ENCODE results near the gene KMT2D. TPM values are rescaled to one million over a fixed set of nuclear protein-coding genes. Genes with fewer than 3 reads are reported as not detected.

KMT2D gene, protein sequence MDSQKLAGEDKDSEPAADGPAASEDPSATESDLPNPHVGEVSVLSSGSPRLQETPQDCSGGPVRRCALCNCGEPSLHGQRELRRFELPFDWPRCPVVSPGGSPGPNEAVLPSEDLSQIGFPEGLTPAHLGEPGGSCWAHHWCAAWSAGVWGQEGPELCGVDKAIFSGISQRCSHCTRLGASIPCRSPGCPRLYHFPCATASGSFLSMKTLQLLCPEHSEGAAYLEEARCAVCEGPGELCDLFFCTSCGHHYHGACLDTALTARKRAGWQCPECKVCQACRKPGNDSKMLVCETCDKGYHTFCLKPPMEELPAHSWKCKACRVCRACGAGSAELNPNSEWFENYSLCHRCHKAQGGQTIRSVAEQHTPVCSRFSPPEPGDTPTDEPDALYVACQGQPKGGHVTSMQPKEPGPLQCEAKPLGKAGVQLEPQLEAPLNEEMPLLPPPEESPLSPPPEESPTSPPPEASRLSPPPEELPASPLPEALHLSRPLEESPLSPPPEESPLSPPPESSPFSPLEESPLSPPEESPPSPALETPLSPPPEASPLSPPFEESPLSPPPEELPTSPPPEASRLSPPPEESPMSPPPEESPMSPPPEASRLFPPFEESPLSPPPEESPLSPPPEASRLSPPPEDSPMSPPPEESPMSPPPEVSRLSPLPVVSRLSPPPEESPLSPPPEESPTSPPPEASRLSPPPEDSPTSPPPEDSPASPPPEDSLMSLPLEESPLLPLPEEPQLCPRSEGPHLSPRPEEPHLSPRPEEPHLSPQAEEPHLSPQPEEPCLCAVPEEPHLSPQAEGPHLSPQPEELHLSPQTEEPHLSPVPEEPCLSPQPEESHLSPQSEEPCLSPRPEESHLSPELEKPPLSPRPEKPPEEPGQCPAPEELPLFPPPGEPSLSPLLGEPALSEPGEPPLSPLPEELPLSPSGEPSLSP (N-terminal part only)
- total RNA-seq, result 44.0 TPM

DNA sequence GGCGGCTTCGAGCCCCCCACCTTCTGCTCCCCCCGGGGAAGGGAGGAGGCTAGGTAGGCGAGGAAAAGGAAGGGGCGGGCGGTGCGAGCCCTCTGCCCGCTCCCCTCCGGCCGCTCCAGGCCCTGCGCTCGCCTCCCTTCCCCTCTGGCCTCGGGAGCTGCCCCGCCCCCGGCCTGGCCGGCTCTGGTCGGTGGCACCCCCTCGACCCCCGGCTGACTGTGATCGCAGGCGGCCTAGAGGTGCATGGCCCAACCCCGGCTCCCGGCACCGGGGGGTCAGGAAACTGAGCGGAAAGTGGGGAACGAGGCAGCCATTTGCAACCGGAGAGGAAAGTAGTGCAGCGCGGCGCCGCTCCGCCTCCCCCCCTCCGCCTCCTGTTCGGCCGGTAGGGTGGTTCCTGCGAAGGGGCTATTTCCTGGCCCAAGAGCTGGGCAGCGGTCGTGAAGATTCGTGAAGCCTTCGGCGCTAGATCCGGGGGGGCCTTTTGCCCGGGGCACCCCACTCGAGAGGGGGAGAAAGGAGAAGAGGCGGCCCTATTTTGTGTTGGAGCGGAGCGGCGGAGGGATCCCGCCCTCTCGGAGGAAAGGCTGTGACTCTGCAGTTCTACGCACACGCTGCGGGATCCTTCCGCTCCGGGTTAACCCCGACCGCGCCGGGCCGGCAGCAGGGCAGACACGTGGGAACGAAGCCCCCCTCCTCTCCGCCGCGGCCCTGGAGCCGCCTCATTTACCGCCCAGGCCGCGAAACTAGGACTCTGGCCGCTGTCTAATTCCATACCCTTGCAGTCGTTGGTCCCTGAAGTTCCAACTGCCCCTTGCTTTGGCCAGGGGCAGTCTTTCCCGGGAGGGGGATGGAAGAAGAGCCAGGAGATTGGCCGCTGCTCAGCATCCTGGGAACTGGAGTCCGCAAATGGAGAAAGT is at the start of gene KMT2D:
KMT2D (minus strand) TSS at position 558 of the 920 bp plus-strand sequence. CDS start 5,470 bp downstream, outside the sequence.
- peak; percentile 89 for DNase-seq

- no peak for DNase-seq
Measured at GRCh38 chr12:49109641-49110463, 49.3 kb upstream of the KMT2D start.

DNA sequence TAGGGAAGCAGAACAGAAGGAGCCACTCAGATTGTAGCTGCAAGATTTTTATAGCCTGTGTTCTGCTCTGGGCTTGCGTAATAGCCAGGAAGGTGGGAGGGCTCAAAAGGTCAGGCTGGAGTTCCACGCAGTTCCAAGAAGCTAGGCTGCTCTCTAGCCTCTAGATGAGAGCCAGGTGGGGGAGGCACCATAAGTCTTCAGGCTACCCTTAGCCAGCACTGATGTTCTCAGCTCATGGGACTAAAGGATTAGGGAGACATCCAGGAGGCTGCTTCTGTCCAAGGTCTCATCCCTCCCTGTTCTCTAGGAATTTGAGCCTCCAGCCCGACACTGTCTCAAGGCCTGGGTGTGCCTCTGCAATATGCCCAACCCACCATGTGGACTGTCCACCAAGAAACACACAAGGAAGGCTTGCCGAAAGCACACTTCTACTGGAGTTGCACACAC is 48.4 kb upstream of the KMT2D start:
- DNase-seq, result no peak

- no peak for DNase-seq
Measured at GRCh38 chr12:49105504-49106084, 45.0 kb upstream of the KMT2D start.

DNA sequence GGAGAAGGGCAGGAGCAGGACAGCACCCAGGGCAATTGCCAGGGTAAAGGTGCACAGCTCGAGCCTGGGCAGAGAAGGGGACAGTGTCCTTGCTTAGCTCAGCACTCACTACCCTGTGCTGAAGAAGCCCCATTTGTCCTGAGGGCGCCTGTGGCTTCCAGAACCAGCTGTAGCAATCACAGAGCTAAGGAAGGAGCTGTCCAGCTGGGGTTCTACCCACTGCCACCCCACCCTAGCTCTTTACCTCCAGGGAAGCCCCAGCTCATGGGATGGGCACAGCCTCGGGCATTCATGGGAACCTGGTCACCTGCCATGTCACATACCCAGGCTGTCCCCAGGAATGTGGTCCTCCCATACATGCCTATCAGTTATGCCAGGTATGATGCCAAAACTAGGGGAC is 44.2 kb upstream of the KMT2D start:
- no peak for DNase-seq

DNA sequence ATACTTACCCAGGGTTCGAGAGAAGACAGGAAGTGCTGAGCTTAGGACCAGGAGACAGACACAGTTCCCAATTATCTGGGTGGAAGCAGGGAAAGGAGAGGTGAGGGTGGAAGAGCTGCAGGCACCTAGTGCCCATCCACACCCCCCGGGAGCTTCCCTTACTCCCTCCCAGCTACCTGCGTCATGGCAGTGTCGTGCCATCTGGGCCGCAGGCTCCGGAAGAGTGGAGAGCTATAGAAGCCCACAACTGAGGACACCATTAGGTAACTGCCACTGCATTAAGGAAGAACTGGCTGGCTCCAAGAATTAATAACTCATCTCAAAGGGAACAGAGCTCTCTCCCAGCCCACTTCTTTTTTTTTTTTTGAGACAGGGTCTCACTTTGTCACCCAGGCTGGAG is 39.8 kb upstream of the KMT2D start:
- DNase-seq, result no peak

- DNase-seq, result no peak
Measured at GRCh38 chr12:49098703-49099102, 38.1 kb upstream of the KMT2D start.

DNA sequence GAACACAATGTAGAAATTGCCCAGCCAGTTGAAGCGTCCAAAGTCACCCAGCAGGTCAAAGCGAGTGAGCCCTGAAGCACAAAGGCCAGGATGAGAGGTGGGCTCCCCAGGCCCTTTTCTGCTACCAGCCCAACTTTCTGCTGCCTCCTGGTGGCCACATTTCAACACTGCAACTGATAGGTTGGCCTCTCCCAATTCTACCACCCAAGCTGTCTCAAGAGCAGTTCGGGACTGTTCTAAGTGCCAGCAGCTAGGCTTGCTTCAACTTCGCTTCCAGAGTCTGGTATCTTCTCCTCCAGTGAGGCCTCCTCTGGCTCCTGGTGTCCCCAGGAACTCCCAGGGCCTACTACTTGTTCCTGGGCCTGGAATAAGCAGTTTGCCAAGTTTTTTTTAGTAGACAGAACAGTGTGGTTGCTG is 37.4 kb upstream of the KMT2D start:
- DNase-seq, result no peak

DNA sequence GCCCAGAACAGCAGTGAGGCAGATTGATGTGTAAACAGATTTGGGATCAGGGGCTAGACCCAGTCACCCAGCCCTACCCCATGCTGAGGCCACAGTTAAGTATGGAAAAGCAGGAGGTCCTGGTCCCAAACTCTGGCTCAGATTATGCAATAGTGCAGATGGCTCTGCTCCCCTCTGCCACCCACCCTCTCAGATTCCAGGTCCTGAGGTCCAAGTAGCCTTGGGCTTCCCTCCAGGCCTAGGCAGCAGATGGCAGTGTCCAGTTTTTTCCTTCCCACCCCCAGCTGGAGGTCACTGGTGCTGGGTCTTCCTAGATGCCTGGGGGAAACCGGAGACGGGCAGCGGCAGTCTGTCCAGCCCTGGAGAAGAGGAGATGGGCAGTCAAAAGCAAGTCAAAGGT is 36.8 kb upstream of the KMT2D start:
- DNase-seq, result no peak

GRCh38 chr12:49094975-49095365 is 34.4 kb upstream of the KMT2D start:
- no peak for DNase-seq

DNA sequence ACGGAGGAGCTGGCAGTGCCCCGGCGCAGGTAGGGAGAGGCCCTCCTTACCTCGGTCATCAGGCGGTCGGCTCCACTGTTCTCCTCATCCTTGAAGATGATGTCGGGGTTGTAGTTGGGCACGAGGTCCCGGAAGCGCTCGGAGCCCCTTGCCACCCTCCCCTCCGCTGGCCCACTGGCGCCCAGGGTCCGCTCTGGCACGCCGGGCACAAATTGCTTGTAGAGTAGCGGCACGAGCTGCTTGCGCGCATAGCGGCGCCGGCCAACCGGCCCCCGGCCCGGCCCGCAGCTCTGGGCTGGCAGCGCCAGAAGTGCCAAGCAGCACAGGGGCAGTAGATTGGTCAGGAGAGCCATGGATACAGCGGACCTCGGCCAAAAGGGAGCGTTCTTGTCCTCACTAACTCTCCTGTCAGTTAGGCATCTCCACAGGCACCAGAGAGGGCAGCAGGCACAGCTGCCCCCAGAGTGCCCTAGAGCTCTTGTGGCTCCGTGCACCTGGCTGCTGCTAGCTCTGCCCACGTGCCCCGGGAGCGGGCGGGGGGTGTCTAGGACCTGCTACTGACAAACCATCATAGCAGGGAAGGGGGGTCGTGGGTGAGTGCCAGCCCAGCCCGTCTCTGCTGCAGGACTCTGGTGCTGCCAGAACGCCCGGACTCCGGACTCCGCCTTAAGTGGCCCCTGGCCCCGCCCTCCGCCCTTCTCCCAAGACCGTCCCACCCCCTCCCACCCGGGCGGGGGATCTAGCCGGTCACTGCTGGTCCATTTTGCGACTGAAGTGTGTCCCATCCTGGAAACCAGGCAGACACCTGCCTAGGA is 33.8 kb upstream of the KMT2D start, which contains the start of gene DHH:
DHH (minus strand) TSS at position 642 of the 815 bp plus-strand sequence; CDS start at position 353, 289 bp downstream.
- no peak for DNase-seq

DNA sequence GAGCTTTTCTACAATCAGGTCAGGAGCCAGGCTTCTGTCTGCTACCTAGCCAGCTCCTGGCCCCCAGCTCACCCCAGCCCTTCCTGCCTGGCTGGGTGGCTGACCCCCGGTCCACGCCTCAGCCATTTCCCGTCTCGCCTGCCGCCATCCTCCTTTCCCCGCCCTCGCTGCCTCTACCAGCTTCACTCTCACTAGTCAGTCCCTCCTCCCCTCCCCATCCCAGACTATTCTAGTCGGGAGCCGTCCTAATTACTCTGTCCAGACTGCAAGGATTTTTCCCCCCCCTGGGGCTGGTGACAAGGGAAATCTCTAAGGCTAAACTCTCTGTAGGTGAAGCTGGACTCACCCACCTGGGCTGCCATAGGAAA is 33.2 kb upstream of the KMT2D start:
- no peak for DNase-seq

DNA sequence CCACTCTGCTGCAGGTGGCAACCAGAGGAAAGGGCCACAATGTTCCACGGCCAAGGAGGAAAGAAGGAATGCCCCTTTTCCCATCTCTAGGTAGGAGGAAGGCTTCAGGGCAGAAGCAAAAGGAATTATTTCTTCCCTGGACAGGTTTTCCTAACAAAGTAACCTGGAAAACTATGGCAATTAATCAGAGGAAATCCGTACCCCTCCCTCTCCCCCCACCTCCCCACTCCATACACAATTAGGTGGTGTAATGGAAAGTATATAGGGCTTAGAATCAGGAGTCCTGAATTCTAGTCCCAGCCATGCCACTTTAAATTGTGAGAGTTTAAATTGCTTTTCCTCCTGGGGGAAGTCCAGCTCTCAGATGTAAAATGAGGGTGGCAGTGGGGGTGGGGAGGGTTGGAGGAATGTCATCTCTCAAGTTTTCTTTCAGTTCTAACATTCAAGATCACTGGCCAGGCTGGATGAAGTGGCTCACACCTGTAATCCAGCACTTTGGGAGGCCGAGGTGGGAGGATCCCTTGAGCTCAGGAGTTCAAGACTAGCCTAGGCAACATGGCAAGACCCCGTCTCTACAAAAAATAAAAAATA is 32.3 kb upstream of the KMT2D start:
- no peak for DNase-seq

- no peak for DNase-seq
Measured at GRCh38 chr12:49092086-49092815, 31.7 kb upstream of the KMT2D start.

DNA sequence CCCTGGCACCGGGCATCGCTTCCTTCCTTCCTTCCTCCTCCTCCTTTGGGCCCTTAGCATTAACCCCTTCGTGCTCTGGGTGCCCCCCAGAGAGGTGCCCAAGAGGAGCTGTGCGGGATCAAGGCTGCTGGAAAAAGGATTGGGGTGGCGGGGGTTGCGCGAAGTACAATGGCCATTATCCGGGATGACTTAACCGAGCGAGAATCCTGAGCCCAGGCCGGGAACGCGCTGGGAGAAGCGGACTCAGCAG is 31.2 kb upstream of the KMT2D start:
- no peak for DNase-seq

DNA sequence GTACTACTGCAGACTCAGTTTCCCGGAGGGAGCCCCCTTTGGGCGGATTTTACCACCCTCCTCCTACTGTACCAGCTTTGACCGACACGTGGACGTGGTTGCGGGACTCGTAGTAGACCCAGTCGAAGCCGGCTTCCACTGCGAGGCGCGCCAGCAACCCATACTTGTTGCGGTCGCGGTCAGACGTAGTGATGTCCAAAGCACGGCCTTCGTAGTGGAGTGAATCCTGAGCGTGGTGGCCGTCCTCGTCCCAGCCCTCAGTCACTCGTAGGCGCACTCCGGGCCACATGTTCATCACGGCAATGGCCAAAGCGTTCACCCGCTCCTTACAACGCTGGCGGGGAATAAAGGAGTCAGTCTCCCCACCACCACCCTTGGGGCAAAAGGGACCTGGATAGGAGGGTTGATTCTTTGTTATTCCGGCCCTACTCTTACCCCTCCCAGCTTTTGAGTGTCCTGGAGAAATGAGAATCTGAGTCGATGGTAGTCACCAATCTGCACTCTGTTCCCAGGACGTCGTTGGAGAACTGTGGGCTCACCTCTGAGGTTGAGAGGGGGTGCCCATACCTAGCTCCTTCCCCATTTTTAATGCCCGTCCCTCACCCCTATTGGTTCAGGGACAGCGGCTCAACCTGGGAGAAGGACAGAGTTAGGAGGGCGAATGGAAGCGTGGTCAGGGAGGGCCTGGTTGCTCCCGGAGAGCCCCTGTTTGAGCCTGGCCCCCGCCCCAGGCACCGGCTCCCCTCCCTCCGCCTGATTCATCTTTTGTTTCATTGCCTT is 30.7 kb upstream of the KMT2D start:
- DNase-seq, result no peak

DNA sequence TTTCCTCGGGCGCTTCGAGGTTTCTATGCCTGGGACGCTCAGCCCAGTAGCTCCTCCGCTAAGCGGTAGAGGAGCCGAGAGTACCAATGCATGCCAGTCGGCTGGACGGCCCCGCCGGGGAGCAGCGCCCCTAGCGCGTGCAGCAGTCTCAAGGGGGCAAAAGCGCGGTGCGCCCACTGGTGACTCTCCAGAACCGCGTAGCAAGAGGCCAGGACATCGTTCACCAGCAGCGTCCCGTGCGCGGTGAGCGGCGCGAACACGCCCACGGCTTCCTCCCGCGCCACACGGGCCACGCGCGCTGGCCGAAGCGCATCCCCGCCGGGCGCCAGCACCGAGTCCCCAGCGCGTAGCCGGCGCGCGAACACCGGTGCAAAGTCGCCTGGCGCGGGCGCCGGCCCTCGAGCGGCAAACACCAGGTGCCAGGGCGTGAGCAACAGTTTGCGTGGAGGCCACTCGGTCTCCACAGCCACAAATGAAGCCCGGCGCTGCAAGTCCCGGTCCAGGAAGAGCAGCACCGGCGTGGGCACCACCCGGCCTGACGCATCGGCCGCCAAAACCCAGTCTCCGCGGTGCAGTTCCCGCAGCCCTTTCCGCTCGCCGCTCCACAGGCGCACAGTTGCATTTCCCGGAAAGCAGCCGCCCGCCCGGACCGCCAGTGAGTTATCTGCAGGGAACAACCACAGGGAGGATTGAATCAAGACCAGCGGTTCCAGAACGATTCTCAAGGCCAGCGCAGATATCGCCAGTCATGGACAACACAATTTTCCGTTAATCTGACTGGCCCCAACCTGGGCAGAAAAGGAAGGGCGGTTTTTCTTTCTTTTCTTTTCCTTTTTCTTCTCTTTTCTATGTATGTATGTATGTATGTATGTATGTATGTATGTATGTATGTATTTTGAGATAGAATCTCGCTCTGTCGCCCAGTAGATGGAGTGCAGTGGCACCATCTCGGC is 29.5 kb upstream of the KMT2D start:
- DNase-seq, result no peak

All from skin of body (tissue), 2 donors.